ENCODE data around the gene SLAMF6.

SLAMF6 gene

DNA sequence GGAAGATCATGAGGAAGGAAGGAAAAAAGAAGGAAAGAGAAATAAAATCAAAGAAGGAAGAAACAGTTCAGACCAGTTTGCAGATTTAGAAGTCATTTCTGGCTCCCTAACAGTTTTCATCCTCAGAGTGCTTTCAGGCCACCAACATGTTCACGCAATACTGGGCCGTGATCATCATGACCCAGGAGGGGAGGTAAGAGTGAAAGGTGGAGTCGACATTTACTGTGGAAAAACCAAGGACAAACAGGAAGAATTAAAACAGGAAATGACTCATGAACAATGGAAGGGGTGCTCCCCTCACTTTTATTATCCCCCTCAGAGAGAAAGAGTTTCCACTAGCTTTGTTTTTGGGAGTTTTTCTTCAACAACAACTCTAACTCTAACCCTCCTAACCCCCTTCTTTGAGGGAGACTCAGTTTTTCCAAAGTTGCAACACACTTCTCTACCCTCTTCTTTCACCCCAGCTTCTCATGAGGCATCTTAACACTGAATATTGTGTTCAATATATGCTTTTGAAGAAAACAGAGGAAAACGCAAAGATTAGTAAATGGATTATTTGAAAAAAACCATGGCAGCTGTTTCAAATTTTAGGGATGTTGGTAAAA is 62.3 kb downstream of the SLAMF6 start:
- DNase-seq = no peak

GRCh38 chr1:160460214-160460642 is 62.8 kb downstream of the SLAMF6 start:
- no peak for DNase-seq

- DNase-seq = no peak
These were observed 63.4 kb downstream of the SLAMF6 start for GRCh38 chr1:160459687-160460086.

DNA sequence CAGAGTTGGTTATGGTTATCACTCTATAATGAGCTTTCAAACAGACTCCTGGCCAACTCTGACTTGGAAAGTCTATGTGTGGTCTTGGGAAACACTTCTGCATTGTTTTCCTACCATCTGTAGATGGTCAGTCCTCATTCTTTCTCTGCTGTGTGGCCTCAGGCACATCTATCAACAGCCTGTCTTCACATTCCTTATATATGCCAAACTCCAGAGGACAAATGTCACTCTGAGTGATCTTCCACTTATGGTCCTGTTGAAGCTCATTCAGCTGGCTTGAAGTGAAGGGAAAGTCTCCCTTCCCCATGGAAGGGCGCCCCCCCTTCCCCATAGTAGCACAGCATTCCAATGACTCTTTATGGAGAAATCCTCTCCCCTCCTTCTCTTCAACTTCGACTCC is 64.0 kb downstream of the SLAMF6 start:
- DNase-seq = no peak

DNA sequence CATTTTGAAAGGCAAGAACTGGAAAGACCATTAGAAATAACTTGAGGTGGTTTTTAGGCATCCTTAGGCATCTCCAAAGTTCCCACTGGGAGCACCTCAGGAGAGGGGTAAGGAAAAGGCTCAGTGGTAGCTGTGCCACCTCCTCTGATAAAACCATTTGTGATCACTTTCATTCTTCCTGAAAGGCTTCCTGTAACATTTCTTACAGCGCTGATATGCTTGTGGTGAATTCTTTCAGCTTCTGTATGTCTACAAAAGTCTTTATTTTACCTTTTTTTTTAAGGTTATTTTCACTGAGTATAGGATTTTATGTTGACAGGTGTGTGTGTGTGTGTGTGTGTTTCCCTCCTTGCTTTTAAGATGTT is 67.9 kb downstream of the SLAMF6 start:
- no peak for DNase-seq

- DNase-seq = no peak
These were observed 68.5 kb downstream of the SLAMF6 start for GRCh38 chr1:160454371-160455152.

DNA sequence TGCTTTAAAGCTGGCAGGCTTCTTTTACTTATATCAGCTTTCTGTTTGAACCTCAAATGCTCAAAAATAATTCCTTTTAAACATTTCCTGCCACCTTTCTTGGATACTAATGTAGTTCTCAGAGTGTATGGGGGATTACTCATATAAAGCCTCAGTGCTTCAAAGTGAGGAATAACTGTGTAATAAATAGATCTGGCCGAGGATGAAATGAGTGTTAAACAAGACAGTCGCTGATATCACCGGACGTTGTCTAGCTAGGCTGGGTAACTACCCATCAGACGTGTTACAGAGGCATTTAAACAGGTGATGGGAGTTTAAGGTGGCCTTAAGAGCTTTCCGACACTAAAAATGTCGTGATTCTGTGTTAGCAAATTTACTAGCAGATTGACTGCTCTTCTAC is 69.6 kb downstream of the SLAMF6 start:
- no peak for DNase-seq

DNA sequence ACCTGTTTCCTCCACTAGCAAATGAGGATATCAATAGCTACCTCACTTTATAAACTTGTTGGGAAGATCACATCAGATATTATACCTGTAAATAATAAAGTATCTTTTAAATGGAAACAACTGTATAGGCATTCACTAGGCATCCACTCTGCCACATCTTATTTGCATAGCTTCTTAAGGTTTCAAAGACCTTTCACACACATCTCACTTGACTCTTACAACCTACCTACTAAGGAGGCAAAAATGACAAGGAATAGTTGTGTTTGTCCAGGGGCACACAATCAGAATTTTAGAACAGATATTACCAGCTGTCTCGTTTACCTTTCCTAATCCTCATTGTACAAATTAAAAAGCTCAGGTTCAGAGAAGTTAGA is 71.2 kb downstream of the SLAMF6 start:
- no peak for DNase-seq

GRCh38 chr1:160451119-160451858 is 71.8 kb downstream of the SLAMF6 start:
- no peak for DNase-seq

- no peak for DNase-seq
These were observed 73.6 kb downstream of the SLAMF6 start for GRCh38 chr1:160449494-160449893.

GRCh38 chr1:160446945-160447600 is 76.0 kb downstream of the SLAMF6 start:
- DNase-seq = no peak

DNA sequence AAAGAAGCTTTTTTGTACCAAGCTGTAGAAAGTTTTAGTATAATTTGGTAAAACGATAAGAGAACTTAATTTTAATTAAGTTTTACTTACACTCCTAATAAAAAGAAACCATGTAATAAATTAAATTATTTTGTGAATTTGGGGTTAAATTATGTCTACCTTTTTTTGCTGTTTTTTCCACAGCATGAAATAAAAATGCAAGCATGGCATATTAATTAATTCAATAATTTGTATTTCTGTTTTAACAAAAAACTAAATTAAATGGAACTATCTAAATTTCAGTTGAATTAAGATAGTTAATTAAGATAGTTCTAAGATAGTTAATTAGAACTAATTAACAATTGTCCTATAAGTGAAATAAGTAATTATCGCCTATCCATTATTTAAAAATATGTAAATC is 83.3 kb downstream of the SLAMF6 start:
- no peak for DNase-seq

- DNase-seq = no peak
These were observed 84.1 kb downstream of the SLAMF6 start for GRCh38 chr1:160438935-160439334.

GRCh38 chr1:160438317-160438918 is 84.6 kb downstream of the SLAMF6 start:
- DNase-seq = no peak

- no peak for DNase-seq
These were observed 85.4 kb downstream of the SLAMF6 start for GRCh38 chr1:160437432-160438316.

GRCh38 chr1:160436966-160437365 is 86.1 kb downstream of the SLAMF6 start:
- no peak for DNase-seq
